K562 (cell line): Measurements from ENCODE around the gene FKBP2. TPM values are rescaled to one million over a fixed set of nuclear protein-coding genes. Genes with fewer than 3 reads are reported as not detected.

Source experiments
- ATF2 ChIP-seq: sonication (generic); formaldehyde crosslinking; IDR thresholded peaks from 2 replicates; pipeline ENCODE4 v1.8.1; 2022; ENCODE audit warnings: missing genetic modification reagents
- CSDE1 ChIP-seq, 2 experiments: fragments of 450-650 bp; IDR thresholded peaks; 2 replicates each; pipeline ENCODE4 v1.6.1; 2016; ENCODE audit warnings: mild to moderate bottlenecking in 1 of 2
- E2F3 ChIP-seq: fragments of 250-450 bp; sonication (Bioruptor Pico); IDR thresholded peaks from 2 replicates; pipeline ENCODE4 v1.4.0; 2020; ENCODE audit warnings: mild to moderate bottlenecking
- FIP1L1 ChIP-seq: fragments of 200-400 bp; formaldehyde crosslinking; IDR thresholded peaks from 2 replicates; pipeline ENCODE4 v1.6.1; 2018; ENCODE audit warnings: mild to moderate bottlenecking, low read depth, low read length; ENCODE audit not compliant: poor library complexity, severe bottlenecking
- FOXO4 ChIP-seq: fragments of 450-650 bp; formaldehyde crosslinking; IDR thresholded peaks from 2 replicates; pipeline ENCODE4 v1.4.0; 2020; ENCODE audit warnings: mild to moderate bottlenecking, moderate library complexity
- MBD2 ChIP-seq: sonication (generic); IDR thresholded peaks from 2 replicates; pipeline ENCODE4 v1.6.1; 2016; ENCODE audit warnings: low read depth, borderline replicate concordance
- NONO ChIP-seq, 2 experiments: fragments of 200-400 bp in 1 of 2; fragments of 450-650 bp in 1 of 2; formaldehyde crosslinking in 1 of 2; IDR thresholded peaks; 2 replicates each; pipeline ENCODE4 v1.6.1; 2017; ENCODE audit warnings: low read depth in 2 of 2, mild to moderate bottlenecking in 2 of 2, moderate library complexity in 2 of 2, low read length in 1 of 2
- NR3C1 ChIP-seq: sonication (generic); formaldehyde crosslinking; IDR thresholded peaks from 2 replicates; pipeline ENCODE4 v1.8.1; 2022; ENCODE audit warnings: missing genetic modification reagents
- PBX2 ChIP-seq, 2 experiments: IDR thresholded peaks in 1 of 2; conservative IDR thresholded peaks in 1 of 2; 2 replicates each; pipeline ENCODE4 v1.6.1; 2016; ENCODE audit warnings: low read depth in 2 of 2, mild to moderate bottlenecking in 1 of 2, missing compliant biosample characterization in 1 of 2, missing genetic modification characterization in 1 of 2, moderate library complexity in 1 of 2
- PHTF2 ChIP-seq: fragments of 250-450 bp; sonication (Bioruptor Pico); IDR thresholded peaks from 2 replicates; pipeline ENCODE4 v1.5.0; 2021; ENCODE audit warnings: mild to moderate bottlenecking
- RERE ChIP-seq: sonication (generic); formaldehyde crosslinking; IDR thresholded peaks from 2 replicates; pipeline ENCODE4 v1.8.0; 2023; ENCODE audit warnings: missing genetic modification reagents, mild to moderate bottlenecking, borderline replicate concordance
- SMARCC2 ChIP-seq: fragments of 450-650 bp; IDR thresholded peaks from 2 replicates; pipeline ENCODE4 v1.6.1; 2017; ENCODE audit warnings: antibody characterized with exemption, moderate library complexity, mild to moderate bottlenecking, low read depth
- SRF ChIP-seq, 2 experiments: fragments of 250-450, 450-650 bp in 1 of 2; sonication (Bioruptor Pico) in 1 of 2; sonication (generic) in 1 of 2; formaldehyde crosslinking; IDR thresholded peaks; 2 replicates each; pipeline versions ENCODE4 v1.5.0 to v1.5.1; 2020 to 2022; ENCODE audit warnings: mild to moderate bottlenecking in 1 of 2, missing genetic modification reagents in 1 of 2
- TAL1 ChIP-seq: fragments of 450-650 bp; IDR thresholded peaks from 2 replicates; pipeline ENCODE4 v1.6.1; 2016; ENCODE audit warnings: mild to moderate bottlenecking
- ZNF780A ChIP-seq: fragments of 250-450 bp; sonication (Bioruptor Pico); IDR thresholded peaks from 2 replicates; pipeline ENCODE4 v1.5.0; 2021; ENCODE audit warnings: mild to moderate bottlenecking
- polyA plus RNA-seq, 8 experiments: library from polyadenylated mRNA; depleted of rRNA in 4 of 8; stranded (reverse) in 5 of 8; unstranded in 3 of 8; fragments of >200 nt; fragmentation: Nextera tagmentation in 2 of 8; fragmentation: Illumina TruSeq in 1 of 8; extraction: Ambion mirVana in 2 of 8; extraction: Trizol in 1 of 8; gene quantifications; 2 replicates each; pipeline versions ENCODE4 v1.2.1 to v1.2.3, GENCODE V29; 2011 to 2014; ENCODE audit warnings: inconsistent platforms in 1 of 8, missing spikeins in 1 of 8
- total RNA-seq, 7 experiments: library from RNA; depleted of rRNA in 6 of 7; stranded (reverse); fragments of >200 nt in 6 of 7; fragmentation: Illumina TruSeq in 2 of 7; extraction: Trizol in 2 of 7; gene quantifications; 2 replicates each; pipeline versions ENCODE4 v1.2.1 to v1.2.3, GENCODE V29; 2011 to 2021; ENCODE audit warnings: low replicate concordance in 1 of 7

The FKBP2 gene
- total and polyA plus RNA-seq, 9 of the 15 experiments (the other 6 are each of a cell fraction or from before 2014, with no cell fraction given): 3.5 to 151 (median 58.1) TPM

GRCh38 chr11:64241491-64242374 lies 838 bp downstream of the FKBP2 start (continued):
- no peak for TF ChIP-seq FOXO4
- peak in 1 of 2 experiments; percentile 59; a peak in 1 of 4 replicates for TF ChIP-seq SRF (CRISPR knock-in tag; IDR thresholded peaks at IDR 0.05)
- TF ChIP-seq FIP1L1: peak; percentile 85
- 0 out of 2 replicates have a peak, but pooled peaks have one; percentile 26 for TF ChIP-seq NR3C1 (CRISPR knock-in tag)
- no peak for TF ChIP-seq TAL1
- no peak for TF ChIP-seq ATF2 (CRISPR knock-in tag)
- TF ChIP-seq RERE (CRISPR knock-in tag): no peak
- TF ChIP-seq SMARCC2: peak; percentile 47; the same call in 1 of the 2 replicates
- TF ChIP-seq ZNF780A (CRISPR knock-in tag): no peak
- 0 out of 2 replicates have a peak, but pooled peaks have one; percentile 6 for TF ChIP-seq E2F3 (CRISPR knock-in tag)
- TF ChIP-seq PHTF2: no peak
- TF ChIP-seq MBD2: peak; percentile 32; the same call in 1 of the 2 replicates
- no peak for TF ChIP-seq CSDE1 (IDR thresholded peaks at IDR 0.05)
- peak; percentile 82 for TF ChIP-seq PBX2 (CRISPR knock-in tag; IDR thresholded peaks at IDR 0.05; ENCODE audit: low read depth)
- TF ChIP-seq PBX2 (tag; conservative IDR thresholded peaks at IDR 0.05; ENCODE audit: low read depth): peak; percentile 90
- peak; percentile 54 to 84 for TF ChIP-seq NONO (IDR thresholded peaks at IDR 0.05; ENCODE audit: low read depth in 2 of 2, low read length in 1 of 2)
